HEK293 (cell line): ENCODE data around the gene TCF7L2.

Experiments used
- FEZF1 ChIP-seq: fragments of 450-650 bp; formaldehyde crosslinking; IDR thresholded peaks from 2 replicates; pipeline ENCODE4 v1.5.1; 2016; ENCODE audit warnings: missing biosample characterization, missing genetic modification characterization
- GFI1B ChIP-seq: fragments of 450-650 bp; formaldehyde crosslinking; IDR thresholded peaks from 2 replicates; pipeline ENCODE4 v1.5.1; 2016; ENCODE audit warnings: missing biosample characterization, missing genetic modification characterization
- KLF1 ChIP-seq: fragments of 450-650 bp; formaldehyde crosslinking; IDR thresholded peaks from 2 replicates; pipeline ENCODE4 v1.5.1; 2016; ENCODE audit warnings: missing biosample characterization, missing genetic modification characterization
- KLF16 ChIP-seq: fragments of 450-650 bp; formaldehyde crosslinking; IDR thresholded peaks from 2 replicates; pipeline ENCODE4 v1.5.1; 2017; ENCODE audit warnings: missing biosample characterization, missing genetic modification characterization
- PRDM6 ChIP-seq: fragments of 450-650 bp; formaldehyde crosslinking; IDR thresholded peaks from 2 replicates; pipeline ENCODE4 v1.5.1; 2017; ENCODE audit warnings: missing biosample characterization, missing genetic modification characterization
- REPIN1 ChIP-seq: fragments of 450-650 bp; formaldehyde crosslinking; IDR thresholded peaks from 2 replicates; pipeline ENCODE4 v1.5.1; 2017; ENCODE audit warnings: missing biosample characterization, missing genetic modification characterization, low read depth
- SALL2 ChIP-seq: fragments of 450-650 bp; formaldehyde crosslinking; IDR thresholded peaks from 2 replicates; pipeline ENCODE4 v1.5.0; 2017; ENCODE audit warnings: missing biosample characterization, mild to moderate bottlenecking, missing genetic modification characterization, borderline replicate concordance
- ZBTB1 ChIP-seq: fragments of 450-650 bp; formaldehyde crosslinking; IDR thresholded peaks from 2 replicates; pipeline ENCODE4 v1.5.1; 2016; ENCODE audit warnings: missing biosample characterization, missing genetic modification characterization
- ZBTB17 ChIP-seq: fragments of 450-650 bp; formaldehyde crosslinking; IDR thresholded peaks from 2 replicates; pipeline ENCODE4 v1.5.1; 2016; ENCODE audit warnings: missing biosample characterization, missing genetic modification characterization
- ZBTB44 ChIP-seq: fragments of 450-650 bp; IDR thresholded peaks from 2 replicates; pipeline ENCODE4 v1.5.1; 2018; ENCODE audit warnings: missing biosample characterization, mild to moderate bottlenecking, missing genetic modification characterization
- ZNF132 ChIP-seq: fragments of 450-650 bp; formaldehyde crosslinking; IDR thresholded peaks from 2 replicates; pipeline ENCODE4 v1.5.1; 2017; ENCODE audit warnings: missing biosample characterization, missing genetic modification characterization, borderline replicate concordance
- ZNF211 ChIP-seq: fragments of 450-650 bp; formaldehyde crosslinking; IDR thresholded peaks from 2 replicates; pipeline ENCODE4 v1.5.1; 2016; ENCODE audit warnings: low read depth, missing biosample characterization, missing genetic modification characterization
- ZNF248 ChIP-seq: fragments of 450-650 bp; formaldehyde crosslinking; IDR thresholded peaks from 2 replicates; pipeline ENCODE4 v1.5.1; 2017; ENCODE audit warnings: missing biosample characterization, missing genetic modification characterization
- ZNF274 ChIP-seq, 2 experiments: fragments of 200-500 bp in 1 of 2; fragments of 450-650 bp in 1 of 2; sonication (Bioruptor generic) in 1 of 2; formaldehyde crosslinking in 1 of 2; IDR thresholded peaks; 2 replicates each; pipeline versions ENCODE4 v1.5.1 to v1.6.1; 2014 to 2016; ENCODE audit warnings: borderline replicate concordance in 1 of 2, inconsistent platforms in 1 of 2, low read length in 1 of 2, missing biosample characterization in 1 of 2, missing genetic modification characterization in 1 of 2
- ZNF302 ChIP-seq: fragments of 450-650 bp; formaldehyde crosslinking; IDR thresholded peaks from 2 replicates; pipeline ENCODE4 v1.5.1; 2016; ENCODE audit warnings: missing biosample characterization, missing genetic modification characterization, low read depth
- ZNF354C ChIP-seq: fragments of 450-650 bp; formaldehyde crosslinking; IDR thresholded peaks from 2 replicates; pipeline ENCODE4 v1.5.1; 2016; ENCODE audit warnings: missing biosample characterization, missing genetic modification characterization, low read depth, borderline replicate concordance
- ZNF416 ChIP-seq: fragments of 450-650 bp; formaldehyde crosslinking; IDR thresholded peaks from 2 replicates; pipeline ENCODE4 v1.5.1; 2016; ENCODE audit warnings: missing biosample characterization, missing genetic modification characterization
- ZNF555 ChIP-seq: fragments of 450-650 bp; formaldehyde crosslinking; conservative IDR thresholded peaks from 2 replicates; pipeline ENCODE4 v1.5.1; 2017; ENCODE audit warnings: missing biosample characterization, mild to moderate bottlenecking, missing genetic modification characterization, inconsistent platforms
- ZNF571 ChIP-seq: fragments of 450-650 bp; formaldehyde crosslinking; IDR thresholded peaks from 2 replicates; pipeline ENCODE4 v1.5.0; 2017; ENCODE audit warnings: missing biosample characterization, missing genetic modification characterization
- ZNF600 ChIP-seq: fragments of 450-650 bp; formaldehyde crosslinking; IDR thresholded peaks from 2 replicates; pipeline ENCODE4 v1.5.1; 2016; ENCODE audit warnings: missing biosample characterization, missing genetic modification characterization
- ZNF660 ChIP-seq: fragments of 450-650 bp; IDR thresholded peaks from 2 replicates; pipeline ENCODE4 v1.5.1; 2018; ENCODE audit warnings: missing biosample characterization, mild to moderate bottlenecking, missing genetic modification characterization
- ZNF777 ChIP-seq: fragments of 450-650 bp; formaldehyde crosslinking; IDR thresholded peaks from 2 replicates; pipeline ENCODE4 v1.5.1; 2017; ENCODE audit warnings: missing biosample characterization, missing genetic modification characterization, borderline replicate concordance
- ZNF830 ChIP-seq: fragments of 450-650 bp; IDR thresholded peaks from 2 replicates; pipeline ENCODE4 v1.5.0; 2018; ENCODE audit warnings: missing biosample characterization, missing genetic modification characterization, low read depth, mild to moderate bottlenecking, moderate library complexity
- ZNF843 ChIP-seq: fragments of 450-650 bp; formaldehyde crosslinking; IDR thresholded peaks from 2 replicates; pipeline ENCODE4 v1.5.1; 2016; ENCODE audit warnings: missing biosample characterization, missing genetic modification characterization
- ZSCAN30 ChIP-seq: fragments of 450-650 bp; IDR thresholded peaks from 2 replicates; pipeline ENCODE4 v1.5.1; 2018; ENCODE audit warnings: missing biosample characterization, mild to moderate bottlenecking, missing genetic modification characterization, moderate library complexity
- ZSCAN5A ChIP-seq: fragments of 450-650 bp; formaldehyde crosslinking; IDR thresholded peaks from 2 replicates; pipeline ENCODE4 v1.5.1; 2016; ENCODE audit warnings: missing biosample characterization, missing genetic modification characterization
- ZXDB ChIP-seq: fragments of 450-650 bp; formaldehyde crosslinking; IDR thresholded peaks from 2 replicates; pipeline ENCODE4 v1.5.1; 2016; ENCODE audit warnings: missing biosample characterization, missing genetic modification characterization
- TF ChIP-seq, protein P1 (sequence below): fragments of 450-650 bp; formaldehyde crosslinking; IDR thresholded peaks from 2 replicates; pipeline ENCODE4 v1.5.1; 2016; ENCODE audit warnings: missing biosample characterization, missing genetic modification characterization
- TF ChIP-seq, protein P2 (sequence below): fragments of 450-650 bp; formaldehyde crosslinking; IDR thresholded peaks from 2 replicates; pipeline ENCODE4; 2016; ENCODE audit warnings: missing biosample characterization, missing genetic modification characterization
- TF ChIP-seq, protein P3 (sequence below): fragments of 450-650 bp; formaldehyde crosslinking; IDR thresholded peaks from 2 replicates; pipeline ENCODE4 v1.5.1; 2017; ENCODE audit warnings: missing biosample characterization, missing genetic modification characterization

The TCF7L2 gene

DNA sequence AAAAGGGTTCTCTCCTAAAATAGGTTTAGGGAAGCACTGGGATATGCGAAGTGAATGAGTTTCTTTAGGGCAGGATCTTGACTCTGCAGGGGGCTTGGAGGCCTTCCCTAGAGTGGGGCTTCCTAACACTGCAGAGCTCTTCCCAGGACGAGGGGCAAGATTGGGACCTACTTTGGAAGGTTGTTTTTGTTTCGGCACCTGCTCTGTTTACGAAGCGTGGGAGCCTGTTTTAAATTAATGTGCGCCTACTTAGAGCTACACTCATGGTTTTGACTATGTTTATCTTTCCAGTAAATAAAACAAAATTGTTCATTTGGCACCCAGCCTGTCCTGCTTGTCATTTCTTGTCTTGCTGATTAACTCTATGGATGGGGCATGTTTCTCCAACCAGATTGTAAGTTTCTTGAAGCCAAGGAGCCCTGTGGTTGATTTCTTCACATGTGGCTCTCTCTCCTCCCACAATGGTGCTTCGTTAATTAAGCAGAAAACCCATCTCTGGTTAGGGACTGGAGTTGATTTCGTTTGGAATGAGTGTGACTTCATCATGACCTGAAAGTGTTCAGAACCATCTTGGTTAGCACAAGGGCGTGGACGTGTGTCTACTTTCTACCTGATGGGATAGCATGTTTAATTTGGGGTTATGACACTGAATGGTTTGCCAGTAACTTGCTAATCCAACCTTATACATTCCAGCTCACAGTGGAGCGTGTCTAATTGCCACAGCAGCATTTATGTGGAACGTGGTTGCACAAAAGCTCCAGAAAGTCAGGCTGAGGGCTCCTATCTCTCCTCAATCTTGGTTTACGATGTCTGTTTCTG is 98.1 kb downstream of the TCF7L2 start (continued):
- TF ChIP-seq ZNF274 (IDR thresholded peaks at IDR 0.05; ENCODE audit: low read length) (no peak), ZNF274 (tag by site-specific recombination; IDR thresholded peaks at IDR 0.05; ENCODE audit: borderline replicate concordance) (no peak), FEZF1 (tag by site-specific recombination) (peak; percentile 94), ZNF600 (peak; percentile 90), ZXDB (tag by site-specific recombination) (peak; percentile 63), ZNF571 (tag by site-specific recombination) (no peak), PRDM6 (peak; percentile 88), GFI1B (peak; percentile 59), ZNF354C (tag by site-specific recombination) (no peak), ZBTB1 (tag by site-specific recombination) (0 out of 2 replicates have a peak, but pooled peaks have one; percentile 25), ZSCAN30 (tag by site-specific recombination) (peak; percentile 53; the same call in 1 of the 2 replicates), REPIN1 (no peak), ZBTB17 (tag by site-specific recombination) (peak; percentile 82), ZNF555 (tag by site-specific recombination) (no peak), ZBTB44 (tag by site-specific recombination) (peak; percentile 84), ZNF777 (tag by site-specific recombination) (no peak), ZNF660 (tag by site-specific recombination) (no peak), ZSCAN5A (tag by site-specific recombination) (no peak), ZNF248 (tag by site-specific recombination) (no peak), ZNF132 (tag by site-specific recombination) (no peak), ZNF302 (tag by site-specific recombination) (no peak; the same call in 1 of the 2 replicates), SALL2 (tag by site-specific recombination) (no peak), ZNF843 (tag by site-specific recombination) (peak; percentile 86), ZNF211 (tag by site-specific recombination) (no peak), ZNF416 (tag by site-specific recombination) (no peak), KLF1 (tag by site-specific recombination) (peak; percentile 55), ZNF830 (no peak), KLF16 (tag by site-specific recombination) (no peak)
- TF ChIP-seq, protein P1, sequence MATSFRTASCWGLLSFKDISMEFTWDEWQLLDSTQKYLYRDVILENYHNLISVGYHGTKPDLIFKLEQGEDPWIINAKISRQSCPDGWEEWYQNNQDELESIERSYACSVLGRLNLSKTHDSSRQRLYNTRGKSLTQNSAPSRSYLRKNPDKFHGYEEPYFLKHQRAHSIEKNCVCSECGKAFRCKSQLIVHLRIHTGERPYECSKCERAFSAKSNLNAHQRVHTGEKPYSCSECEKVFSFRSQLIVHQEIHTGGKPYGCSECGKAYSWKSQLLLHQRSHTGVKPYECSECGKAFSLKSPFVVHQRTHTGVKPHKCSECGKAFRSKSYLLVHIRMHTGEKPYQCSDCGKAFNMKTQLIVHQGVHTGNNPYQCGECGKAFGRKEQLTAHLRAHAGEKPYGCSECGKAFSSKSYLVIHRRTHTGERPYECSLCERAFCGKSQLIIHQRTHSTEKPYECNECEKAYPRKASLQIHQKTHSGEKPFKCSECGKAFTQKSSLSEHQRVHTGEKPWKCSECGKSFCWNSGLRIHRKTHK: no peak
- TF ChIP-seq, protein P2, sequence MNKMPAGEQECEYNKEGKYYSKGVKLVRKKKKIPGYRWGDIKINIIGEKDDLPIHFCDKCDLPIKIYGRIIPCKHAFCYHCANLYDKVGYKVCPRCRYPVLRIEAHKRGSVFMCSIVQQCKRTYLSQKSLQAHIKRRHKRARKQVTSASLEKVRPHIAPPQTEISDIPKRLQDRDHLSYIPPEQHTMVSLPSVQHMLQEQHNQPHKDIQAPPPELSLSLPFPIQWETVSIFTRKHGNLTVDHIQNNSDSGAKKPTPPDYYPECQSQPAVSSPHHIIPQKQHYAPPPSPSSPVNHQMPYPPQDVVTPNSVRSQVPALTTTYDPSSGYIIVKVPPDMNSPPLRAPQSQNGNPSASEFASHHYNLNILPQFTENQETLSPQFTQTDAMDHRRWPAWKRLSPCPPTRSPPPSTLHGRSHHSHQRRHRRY: no peak
- TF ChIP-seq, protein P3, sequence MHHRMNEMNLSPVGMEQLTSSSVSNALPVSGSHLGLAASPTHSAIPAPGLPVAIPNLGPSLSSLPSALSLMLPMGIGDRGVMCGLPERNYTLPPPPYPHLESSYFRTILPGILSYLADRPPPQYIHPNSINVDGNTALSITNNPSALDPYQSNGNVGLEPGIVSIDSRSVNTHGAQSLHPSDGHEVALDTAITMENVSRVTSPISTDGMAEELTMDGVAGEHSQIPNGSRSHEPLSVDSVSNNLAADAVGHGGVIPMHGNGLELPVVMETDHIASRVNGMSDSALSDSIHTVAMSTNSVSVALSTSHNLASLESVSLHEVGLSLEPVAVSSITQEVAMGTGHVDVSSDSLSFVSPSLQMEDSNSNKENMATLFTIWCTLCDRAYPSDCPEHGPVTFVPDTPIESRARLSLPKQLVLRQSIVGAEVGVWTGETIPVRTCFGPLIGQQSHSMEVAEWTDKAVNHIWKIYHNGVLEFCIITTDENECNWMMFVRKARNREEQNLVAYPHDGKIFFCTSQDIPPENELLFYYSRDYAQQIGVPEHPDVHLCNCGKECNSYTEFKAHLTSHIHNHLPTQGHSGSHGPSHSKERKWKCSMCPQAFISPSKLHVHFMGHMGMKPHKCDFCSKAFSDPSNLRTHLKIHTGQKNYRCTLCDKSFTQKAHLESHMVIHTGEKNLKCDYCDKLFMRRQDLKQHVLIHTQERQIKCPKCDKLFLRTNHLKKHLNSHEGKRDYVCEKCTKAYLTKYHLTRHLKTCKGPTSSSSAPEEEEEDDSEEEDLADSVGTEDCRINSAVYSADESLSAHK (tag by site-specific recombination): peak; percentile 95
